HCT116 (cell line): ENCODE measurements around the gene LDLRAD4. TPM values are rescaled to one million over a fixed set of nuclear protein-coding genes. Genes with fewer than 3 reads are reported as not detected.

Source experiments
- ATAC-seq: fragments of 200-7000 bp; cut with Tn5 transposase; 2 replicates; pipeline ENCODE4 v1.9.1; 2020; ENCODE audit warnings: mild to moderate bottlenecking, moderate library complexity
- BruUV-seq: library from RNA; stranded (reverse); fragments of 400-500 nt; replicated peaks from 2 replicates; lab custom pipeline; 2021; lab: Mats Ljungman, UMichigan
- CTCF ChIA-PET: fragments of 300-600 bp; sonication (Branson Sonifier 250); formaldehyde crosslinking; loops from one replicate; lab custom pipeline; 2021; ENCODE audit warnings: antibody characterized with exemption; lab: Charles Lee
- POLR2A ChIA-PET: fragments of 300-600, 350-600 bp; sonication (Branson Sonifier 250); formaldehyde crosslinking; loops from one replicate; lab custom pipeline; 2021; ENCODE audit warnings: antibody characterized with exemption; lab: Charles Lee
- RAD21 ChIA-PET, 2 experiments: fragments of 300-600 bp; sonication (Branson Sonifier 250); formaldehyde crosslinking; loops; one replicate each; lab custom pipeline; 2023; ENCODE audit warnings: low total read pairs in 2 of 2; ENCODE audit not compliant: uncharacterized antibody in 2 of 2, unreplicated experiment in 2 of 2, low non-redundant PET in 1 of 2; lab: Charles Lee
- DNase-seq: peaks from one replicate; pipeline ENCODE4 v3.0.0-alpha.2; 2010; ENCODE audit warnings: low read depth, low spot score
- H2AFZ ChIP-seq: fragments of 200-600 bp; shearing (Covaris generic), sonication (generic); 2 replicates; pipeline ENCODE4 v1.6.1; 2017; ENCODE audit warnings: low read depth, mixed run types, mixed read lengths, antibody characterized with exemption, low read length; ENCODE audit not compliant: poor library complexity, severe bottlenecking
- H3K27ac ChIP-seq: 2 replicates; pipeline ENCODE4 v1.5.1; 2012; ENCODE audit warnings: low read depth, low read length
- H3K27me3 ChIP-seq: fragments of 200-600 bp; sonication (generic); 2 replicates; pipeline ENCODE4 v1.6.1; 2016; ENCODE audit warnings: mixed run types, low read length, mixed read lengths; ENCODE audit not compliant: insufficient read depth
- H3K36me3 ChIP-seq, 2 experiments: fragments of 200-500 bp in 1 of 2; fragments of 200-600 bp in 1 of 2; sonication (Bioruptor generic) in 1 of 2; sonication (generic) in 1 of 2; 2 replicates each; pipeline versions ENCODE4 v1.5.1 to v1.6.1; 2014 to 2016; ENCODE audit warnings: low read length in 2 of 2, inconsistent platforms in 1 of 2, mixed read lengths in 1 of 2, mixed run types in 1 of 2; ENCODE audit not compliant: insufficient read depth in 2 of 2, control insufficient read depth in 1 of 2
- H3K4me1 ChIP-seq, 2 experiments: fragments of 200-600 bp in 1 of 2; sonication (generic) in 1 of 2; 2 replicates each; pipeline versions ENCODE4 v1.5.1 to v1.6.1; 2012 to 2017; ENCODE audit warnings: low read length in 2 of 2, inconsistent platforms in 1 of 2, mild to moderate bottlenecking in 1 of 2, mixed read lengths in 1 of 2, mixed run types in 1 of 2, moderate library complexity in 1 of 2; ENCODE audit not compliant: insufficient read depth in 2 of 2, control insufficient read depth in 1 of 2
- H3K4me2 ChIP-seq: fragments of 200-600 bp; sonication (generic); 2 replicates; pipeline ENCODE4 v1.6.1; 2017; ENCODE audit warnings: mixed run types, low read length, mixed read lengths
- H3K4me3 ChIP-seq, 2 experiments: fragments of 200-600 bp in 1 of 2; sonication (generic) in 1 of 2; replicated peaks in 1 of 2; 2 replicates each; pipeline ENCODE4 v1.5.1; 2011 to 2016; ENCODE audit warnings: low read length in 2 of 2, control low read depth in 1 of 2, low read depth in 1 of 2, mild to moderate bottlenecking in 1 of 2, mixed read lengths in 1 of 2, mixed run types in 1 of 2
- H3K79me2 ChIP-seq: fragments of 200-600 bp; sonication (generic); 2 replicates; pipeline ENCODE4 v1.6.1; 2017; ENCODE audit warnings: mild to moderate bottlenecking, mixed run types, low read length, moderate library complexity, mixed read lengths; ENCODE audit not compliant: insufficient read depth
- H3K9ac ChIP-seq: fragments of 200-600 bp; sonication (generic); 2 replicates; pipeline ENCODE4 v1.6.1; 2016; ENCODE audit warnings: low read length, mixed read lengths
- H3K9me2 ChIP-seq: fragments of 200-600 bp; sonication (generic), shearing (Covaris generic); 2 replicates; pipeline ENCODE4 v1.6.1; 2017; ENCODE audit warnings: mixed run types, mild to moderate bottlenecking, moderate library complexity; ENCODE audit not compliant: insufficient read depth
- H3K9me3 ChIP-seq, 2 experiments: fragments of 200-500 bp in 1 of 2; fragments of 200-600 bp in 1 of 2; sonication (Bioruptor generic) in 1 of 2; sonication (generic) in 1 of 2; 2 replicates each; pipeline ENCODE4 v1.6.1; 2014 to 2017; ENCODE audit warnings: low read length in 2 of 2, mixed read lengths in 2 of 2, inconsistent platforms in 1 of 2, low read depth in 1 of 2, mild to moderate bottlenecking in 1 of 2, mixed run types in 1 of 2, moderate library complexity in 1 of 2; ENCODE audit not compliant: control insufficient read depth in 1 of 2, insufficient read depth in 1 of 2
- H4K20me1 ChIP-seq: fragments of 200-600 bp; sonication (generic), shearing (Covaris generic); 2 replicates; pipeline ENCODE4 v1.6.1; 2017; ENCODE audit warnings: mixed run types, mild to moderate bottlenecking, moderate library complexity; ENCODE audit not compliant: insufficient read depth
- REST ChIP-seq: IDR thresholded peaks from 2 replicates; pipeline ENCODE4 v1.6.1; 2012; ENCODE audit warnings: low read depth
- TCF7L2 ChIP-seq: IDR thresholded peaks from 2 replicates; pipeline ENCODE4 v1.7.0; 2011; ENCODE audit warnings: borderline replicate concordance, inconsistent platforms; ENCODE audit not compliant: insufficient read depth, insufficient read length; ENCODE audit errors: extremely low read depth
- ZFX ChIP-seq: fragments of 450-650 bp; IDR thresholded peaks from 2 replicates; pipeline ENCODE4 v1.6.1; 2017
- ZNF274 ChIP-seq: fragments of 200-500 bp; sonication (Bioruptor generic); IDR thresholded peaks from 2 replicates; pipeline ENCODE4 v1.6.1; 2014; ENCODE audit warnings: mild to moderate bottlenecking, low read depth, low read length, inconsistent platforms
- intact Hi-C: fragments of 100-400 bp; cut with micrococcal nuclease; formaldehyde crosslinking; loops from 2 replicates; pipeline ENCODE4 v1.10.0; 2022
- total RNA-seq: library from RNA; stranded (reverse); gene quantifications from one replicate; pipeline ENCODE4 v1.2.1, GENCODE V29; 2021; ENCODE audit not compliant: unreplicated experiment

The LDLRAD4 gene
- total RNA-seq, 1 experiment from 2014 or later: 1.2 TPM

- Histone ChIP-seq H3K9me3 (no peaks in the 10 kb centered on the region), H3K4me3 (no peak overlapping the region), H3K27me3 (peaks cover 3% of the 10 kb centered on the region; the same call in 1 of the 2 replicates), H3K4me2 (no peak overlapping the region), H2AFZ (no peak overlapping the region), H3K9me2 (no peaks in the 10 kb centered on the region), H3K27ac (no peak overlapping the region), H3K36me3 (no peaks in the 10 kb centered on the region), H4K20me1 (no peaks in the 10 kb centered on the region), H3K9ac (no peak overlapping the region), H3K79me2 (no peaks in the 10 kb centered on the region), H3K4me1 (no peaks in the 10 kb centered on the region)
- ChIA-PET CTCF (no interaction called here), RAD21 (no interaction called here), POLR2A (no interaction called here)
- TF ChIP-seq REST: no peak
- no peak for ATAC-seq
- DNase-seq: no peak
- intact Hi-C loops: no loop called here
- BruUV-seq: no TSS peak
Observed at GRCh38 chr18:13280070-13280795, 61.7 kb downstream of the LDLRAD4 start.

- peaks cover 3% of the 10 kb centered on the region; the same call in 1 of the 2 replicates for H3K27me3 ChIP-seq
- H3K4me3 ChIP-seq: no peak overlapping the region
- no peak overlapping the region for H3K9ac ChIP-seq
- no peaks in the 10 kb centered on the region for H3K79me2 ChIP-seq
- intact Hi-C loops: no loop called here
- H2AFZ ChIP-seq: no peak overlapping the region
- BruUV-seq: no TSS peak
- H3K4me2 ChIP-seq: no peak overlapping the region
- no peaks in the 10 kb centered on the region for H3K9me3 ChIP-seq
- ChIA-PET POLR2A (no interaction called here), CTCF (no interaction called here), RAD21 (no interaction called here)
- no peaks in the 10 kb centered on the region for H4K20me1 ChIP-seq
- H3K4me1 ChIP-seq: no peaks in the 10 kb centered on the region
- no peaks in the 10 kb centered on the region for H3K36me3 ChIP-seq
- no peak for ATAC-seq
- no peaks in the 10 kb centered on the region for H3K9me2 ChIP-seq
- no peak for DNase-seq
- no peak overlapping the region for H3K27ac ChIP-seq
- TF ChIP-seq ZNF274 (no peak), TCF7L2 (no peak), ZFX (no peak)
Observed at GRCh38 chr18:13281406-13281805, 62.8 kb downstream of the LDLRAD4 start.
